Cortex of kidney (tissue), 1 donor: ENCODE results near the gene HRH3.

Source experiments
- DNase-seq: peaks from one replicate; lab custom pipeline; 2025; lab: John Stamatoyannopoulos, UW

HRH3 gene

GRCh38 chr20:62174870-62175624 lies 45.0 kb downstream of the HRH3 start:
- DNase-seq: no peak

- no peak for DNase-seq
These were observed 45.9 kb downstream of the HRH3 start for GRCh38 chr20:62174021-62174804.

GRCh38 chr20:62172666-62173065 lies 47.4 kb downstream of the HRH3 start:
- DNase-seq: no peak

- no peak for DNase-seq
These were observed 48.8 kb downstream of the HRH3 start for GRCh38 chr20:62171245-62171644.

GRCh38 chr20:62170536-62170935 lies 49.5 kb downstream of the HRH3 start:
- no peak for DNase-seq

- DNase-seq: no peak
These were observed 51.1 kb downstream of the HRH3 start for GRCh38 chr20:62168890-62169435.

GRCh38 chr20:62168061-62168460 lies 52.0 kb downstream of the HRH3 start:
- DNase-seq: no peak

- no peak for DNase-seq
These were observed 52.6 kb downstream of the HRH3 start for GRCh38 chr20:62167474-62167873.

GRCh38 chr20:62165762-62166399 lies 54.2 kb downstream of the HRH3 start:
- DNase-seq: no peak
